ENCODE measurements around the gene MAPK8IP3.

GRCh38 chr16:1706386-1707192, 594 bp downstream of the MAPK8IP3 start:
- TF ChIP-seq CTCF (IDR thresholded peaks at IDR 0.05; ENCODE audit: low read depth, low read length, poor library complexity, severe bottlenecking): no peak
- TF ChIP-seq EZH2phosphoT487 (IDR thresholded peaks at IDR 0.05; ENCODE audit: borderline replicate concordance, low read length): no peak

Measured in DOHH2 (cell line).